ENCODE data around the gene AHNAK2. TPM values are rescaled to one million over a fixed set of nuclear protein-coding genes. Genes with fewer than 3 reads are reported as not detected.

AHNAK2 gene
- total and polyA plus RNA-seq, 4 donors: 36.1 to 102 (median 37.9) TPM

DNA sequence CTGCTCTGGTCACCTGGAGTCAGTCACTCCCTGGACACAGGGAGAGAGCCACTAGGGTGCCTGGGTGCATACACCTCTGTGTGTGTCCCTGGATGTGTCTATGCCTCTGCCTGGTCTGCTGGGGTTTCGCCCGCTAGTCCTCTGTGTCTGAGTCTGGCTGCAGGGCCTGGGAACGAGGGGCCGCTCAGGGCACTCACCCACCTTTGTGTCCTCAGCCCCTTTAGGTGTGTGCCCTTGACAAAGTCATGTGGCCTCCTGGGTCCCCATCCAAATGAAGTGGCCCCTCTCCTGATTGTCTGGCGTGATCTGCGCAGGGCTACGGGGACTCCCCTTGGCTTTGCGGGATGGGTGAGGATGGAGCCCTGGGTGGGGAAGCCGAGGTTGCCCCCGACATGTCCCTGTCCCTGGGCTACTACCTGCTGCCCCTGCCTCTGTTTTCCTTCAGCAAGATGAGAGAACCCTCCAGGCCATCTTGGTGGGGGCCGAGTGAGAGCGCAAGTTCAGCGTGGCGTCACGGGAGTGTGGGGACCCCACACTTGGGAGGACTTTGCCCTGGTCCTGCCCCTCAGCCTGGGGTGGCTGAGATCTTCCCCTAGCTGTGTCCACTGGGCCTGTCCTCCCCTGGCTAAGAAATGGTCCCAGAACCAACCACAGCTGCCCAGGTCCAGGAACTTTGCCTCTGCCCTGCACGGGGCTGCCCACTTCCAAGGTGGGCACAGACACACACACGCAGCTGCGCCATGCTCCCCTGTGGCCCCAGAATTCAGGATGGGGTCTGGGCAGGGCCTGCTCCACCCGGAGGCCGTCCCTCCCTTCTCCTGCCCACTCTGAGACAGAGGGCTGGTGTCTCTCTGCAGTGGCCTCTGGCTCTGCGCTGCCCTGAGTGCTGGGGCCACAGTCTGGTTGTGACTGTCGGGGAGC is 2.7 kb upstream of the AHNAK2 start:
- 89% methylated on average over 22 of the region's 22 CpGs for WGBS (ENCODE audit: insufficient coverage)
- Histone ChIP-seq H3K27me3 (ENCODE audit: control insufficient read depth, insufficient read depth, low read length) (peaks cover 6% of the 10 kb centered on the region), H3K4me1 (ENCODE audit: control insufficient read depth, insufficient read depth, low read length) (peaks cover 54% of the 10 kb centered on the region), H3K27ac (ENCODE audit: low read depth, low read length) (no peak overlapping the region), H3K9me3 (ENCODE audit: control insufficient read depth, insufficient read depth, low read length) (no peaks in the 10 kb centered on the region), H3K36me3 (ENCODE audit: control insufficient read depth, insufficient read depth, low read length) (peaks cover 4% of the 10 kb centered on the region), H3K4me3 (ENCODE audit: low read depth, low read length) (no peak overlapping the region)
- no peak for DNase-seq (ENCODE audit: low read depth in 4 of 6, low spot score in 6 of 6)

DNA sequence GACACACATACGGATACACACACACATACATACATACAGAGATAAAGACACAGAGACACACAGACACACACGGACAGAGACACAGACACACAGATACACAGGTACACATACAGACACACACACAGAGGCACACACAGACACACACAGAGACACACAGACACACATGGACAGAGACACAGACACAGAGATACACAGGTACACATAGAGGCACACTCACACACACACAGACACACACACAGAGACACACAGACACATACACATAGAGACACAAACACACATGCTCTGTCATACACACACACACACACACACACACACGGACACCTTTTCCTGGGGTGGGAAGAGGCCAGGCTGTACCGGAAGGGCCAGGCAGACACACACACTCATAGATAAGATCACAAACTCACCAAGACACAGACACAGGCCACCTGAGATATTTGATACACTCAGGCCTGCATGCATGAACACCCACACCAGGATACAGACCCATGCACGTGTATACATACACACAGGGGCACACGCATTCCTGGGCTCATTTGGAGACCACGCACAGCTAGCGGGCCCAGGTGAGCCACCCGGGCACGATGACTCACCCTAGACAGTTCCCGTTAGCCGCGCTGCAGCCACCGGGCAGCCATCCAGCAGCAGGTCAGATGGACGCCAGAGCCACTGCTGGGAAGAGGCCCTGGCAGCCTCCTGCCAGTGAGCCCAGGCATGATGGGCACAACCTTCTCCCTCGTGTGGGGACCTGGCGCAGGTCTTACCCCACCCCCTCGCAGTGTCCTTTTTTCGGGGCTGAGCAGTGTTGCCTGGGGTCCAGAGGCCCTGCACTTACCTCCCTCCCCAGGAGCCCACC is 1.8 kb upstream of the AHNAK2 start:
- 82% methylated on average over 14 of the region's 19 CpGs for WGBS (ENCODE audit: insufficient coverage)
- Histone ChIP-seq H3K4me3 (ENCODE audit: low read depth, low read length) (no peak overlapping the region), H3K36me3 (ENCODE audit: control insufficient read depth, insufficient read depth, low read length) (peaks cover 8% of the 10 kb centered on the region), H3K27me3 (ENCODE audit: control insufficient read depth, insufficient read depth, low read length) (peaks cover 6% of the 10 kb centered on the region), H3K9me3 (ENCODE audit: control insufficient read depth, insufficient read depth, low read length) (no peaks in the 10 kb centered on the region), H3K4me1 (ENCODE audit: control insufficient read depth, insufficient read depth, low read length) (peaks cover 54% of the 10 kb centered on the region), H3K27ac (ENCODE audit: low read depth, low read length) (no peak overlapping the region)
- no peak for DNase-seq (ENCODE audit: low read depth in 4 of 6, low spot score in 6 of 6)

GRCh38 chr14:104978746-104979691 is 845 bp upstream of the AHNAK2 start:
- 32% methylated on average over 32 of the region's 32 CpGs for WGBS (ENCODE audit: insufficient coverage)
- no peak for DNase-seq (ENCODE audit: low read depth in 4 of 6, low spot score in 6 of 6)
- Histone ChIP-seq H3K27me3 (ENCODE audit: control insufficient read depth, insufficient read depth, low read length) (peaks cover 6% of the 10 kb centered on the region), H3K4me1 (ENCODE audit: control insufficient read depth, insufficient read depth, low read length) (peaks cover 55% of the 10 kb centered on the region), H3K36me3 (ENCODE audit: control insufficient read depth, insufficient read depth, low read length) (peaks cover 8% of the 10 kb centered on the region), H3K27ac (ENCODE audit: low read depth, low read length) (no peak overlapping the region), H3K9me3 (ENCODE audit: control insufficient read depth, insufficient read depth, low read length) (no peaks in the 10 kb centered on the region), H3K4me3 (ENCODE audit: low read depth, low read length) (no peak overlapping the region)

DNA sequence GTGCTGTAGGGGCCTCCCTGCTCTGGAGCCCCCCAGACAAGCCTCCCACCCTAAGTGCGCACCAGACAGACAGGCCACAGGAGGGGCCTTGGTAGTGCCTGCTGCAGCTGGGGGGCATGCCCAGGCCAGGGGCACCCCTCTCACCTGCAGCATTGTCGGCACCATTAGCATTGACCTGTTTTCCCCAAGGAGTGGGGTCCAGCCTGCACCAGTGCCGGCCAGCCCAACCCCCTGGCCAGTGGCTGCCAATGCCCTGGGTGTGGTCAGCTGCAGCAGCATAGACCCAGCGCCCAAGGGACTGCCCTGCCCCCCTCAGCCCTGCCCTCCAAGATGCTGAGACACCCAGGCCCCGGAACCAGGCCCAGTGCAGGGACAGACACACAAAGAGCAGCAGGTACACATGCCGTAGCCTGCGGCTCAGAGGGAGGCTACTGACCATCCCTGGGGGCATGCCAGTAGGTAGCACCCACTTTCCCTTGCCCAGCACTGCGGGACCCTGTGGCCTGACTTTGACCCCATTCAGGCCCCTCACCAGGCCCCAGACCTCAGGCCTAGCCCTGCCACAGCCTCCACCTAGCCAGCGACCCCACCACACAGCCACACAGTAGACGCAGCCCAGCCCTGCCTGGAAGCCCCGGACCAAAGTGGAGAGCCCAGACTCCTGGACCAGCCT is 1.0 kb downstream of the AHNAK2 start:
- 74% methylated on average over 11 of the region's 11 CpGs for WGBS (ENCODE audit: insufficient coverage)
- Histone ChIP-seq H3K27ac (ENCODE audit: low read depth, low read length) (no peak overlapping the region), H3K36me3 (ENCODE audit: control insufficient read depth, insufficient read depth, low read length) (peaks cover 8% of the 10 kb centered on the region), H3K4me3 (ENCODE audit: low read depth, low read length) (peak overlapping the region; percentile 24), H3K27me3 (ENCODE audit: control insufficient read depth, insufficient read depth, low read length) (peaks cover 9% of the 10 kb centered on the region), H3K4me1 (ENCODE audit: control insufficient read depth, insufficient read depth, low read length) (peaks cover 64% of the 10 kb centered on the region), H3K9me3 (ENCODE audit: control insufficient read depth, insufficient read depth, low read length) (no peaks in the 10 kb centered on the region)
- DNase-seq (ENCODE audit: low read depth in 4 of 6, low spot score in 6 of 6): no peak

DNA sequence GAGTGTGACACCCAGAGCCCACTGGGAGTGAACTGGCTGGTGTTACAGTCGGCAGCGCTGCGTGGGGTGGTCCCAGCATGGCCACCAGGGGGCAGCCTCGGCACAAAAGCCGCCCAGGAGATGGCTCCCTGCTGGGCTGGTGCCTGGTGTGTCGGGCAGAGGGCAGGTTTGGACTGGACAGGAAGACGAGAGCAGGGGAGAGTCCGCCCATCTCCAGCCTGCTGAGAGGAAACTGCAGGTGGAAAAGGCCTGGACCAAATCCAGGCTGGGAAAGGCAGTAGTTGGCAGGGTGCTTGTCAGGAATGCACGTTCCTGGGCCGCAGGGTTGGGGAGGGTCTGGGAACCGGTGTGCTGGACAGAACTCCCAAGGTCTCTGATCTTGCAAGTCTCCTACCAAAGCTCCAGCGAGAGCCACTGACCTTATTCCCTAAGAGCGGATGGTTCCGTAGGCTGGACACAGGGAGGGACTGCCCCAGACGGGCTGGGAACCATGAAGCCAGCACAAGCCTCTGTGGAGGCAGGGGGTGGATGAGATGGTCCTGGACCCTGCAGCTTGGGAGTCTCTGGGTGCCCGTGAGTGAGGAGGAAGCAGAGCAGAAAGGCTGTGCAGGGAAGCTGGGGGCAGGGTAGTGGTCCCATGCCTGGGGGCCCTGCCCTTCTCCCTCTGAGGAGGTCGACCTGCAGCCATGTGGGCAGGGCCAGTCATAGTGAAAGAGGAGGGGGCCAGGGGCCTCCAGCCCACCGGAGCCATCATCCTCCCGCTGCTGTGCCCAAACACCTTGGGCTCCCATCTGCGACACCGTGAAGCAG is 1.8 kb downstream of the AHNAK2 start:
- WGBS (ENCODE audit: insufficient coverage): 51% methylated on average over 21 of the region's 21 CpGs
- no peak overlapping the region for H3K4me3 ChIP-seq (ENCODE audit: low read depth, low read length)
- H3K27me3 ChIP-seq (ENCODE audit: control insufficient read depth, insufficient read depth, low read length): peaks cover 9% of the 10 kb centered on the region
- peaks cover 8% of the 10 kb centered on the region for H3K36me3 ChIP-seq (ENCODE audit: control insufficient read depth, insufficient read depth, low read length)
- H3K27ac ChIP-seq (ENCODE audit: low read depth, low read length): no peak overlapping the region
- H3K9me3 ChIP-seq (ENCODE audit: control insufficient read depth, insufficient read depth, low read length): no peaks in the 10 kb centered on the region
- peaks cover 56% of the 10 kb centered on the region for H3K4me1 ChIP-seq (ENCODE audit: control insufficient read depth, insufficient read depth, low read length)
- DNase-seq (ENCODE audit: low read depth in 4 of 6, low spot score in 6 of 6): peak in 3 of 6 donors; percentile 26 to 67 (median 49)

DNA sequence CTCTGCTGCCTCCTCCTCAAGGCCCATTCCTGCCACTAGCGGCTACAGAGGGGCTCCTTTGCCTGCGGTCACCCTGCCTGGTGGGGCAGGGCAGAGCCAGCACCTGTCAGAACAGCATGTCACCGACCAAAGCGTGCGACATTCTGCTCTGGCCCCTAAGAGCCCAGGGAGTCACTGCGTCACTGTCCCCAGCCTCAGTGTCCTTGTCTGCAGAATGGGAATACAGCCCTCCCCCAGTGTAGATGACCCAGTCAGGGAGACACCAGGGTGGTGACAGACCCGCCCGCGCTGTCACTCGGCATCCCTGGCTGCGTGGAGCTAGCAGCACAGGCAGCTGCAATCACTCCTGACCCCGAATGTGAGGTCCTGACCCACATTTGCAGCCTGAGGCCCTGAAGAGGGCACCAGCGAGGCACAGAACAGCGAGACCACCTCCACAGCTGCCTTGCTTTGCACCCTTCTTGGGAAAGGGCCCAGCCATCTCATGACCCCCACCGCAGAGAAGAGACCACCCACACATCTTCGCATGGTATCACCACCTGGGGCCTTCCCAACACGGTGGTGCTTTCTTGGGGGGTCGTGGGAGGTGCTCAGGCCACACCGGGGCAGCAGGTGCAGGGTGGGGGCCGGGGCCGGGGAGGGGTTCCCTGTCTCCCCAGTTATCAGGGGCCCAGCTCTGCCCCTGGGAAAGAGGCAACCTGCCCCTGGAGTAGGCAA is 2.5 kb downstream of the AHNAK2 start:
- Histone ChIP-seq H3K27ac (ENCODE audit: low read depth, low read length) (no peak overlapping the region), H3K27me3 (ENCODE audit: control insufficient read depth, insufficient read depth, low read length) (peaks cover 9% of the 10 kb centered on the region), H3K36me3 (ENCODE audit: control insufficient read depth, insufficient read depth, low read length) (peaks cover 8% of the 10 kb centered on the region), H3K4me3 (ENCODE audit: low read depth, low read length) (no peak overlapping the region), H3K4me1 (ENCODE audit: control insufficient read depth, insufficient read depth, low read length) (peaks cover 55% of the 10 kb centered on the region), H3K9me3 (ENCODE audit: control insufficient read depth, insufficient read depth, low read length) (no peaks in the 10 kb centered on the region)
- WGBS (ENCODE audit: insufficient coverage): 49% methylated on average over 20 of the region's 21 CpGs
- no peak for DNase-seq (ENCODE audit: low read depth in 4 of 6, low spot score in 6 of 6)

DNA sequence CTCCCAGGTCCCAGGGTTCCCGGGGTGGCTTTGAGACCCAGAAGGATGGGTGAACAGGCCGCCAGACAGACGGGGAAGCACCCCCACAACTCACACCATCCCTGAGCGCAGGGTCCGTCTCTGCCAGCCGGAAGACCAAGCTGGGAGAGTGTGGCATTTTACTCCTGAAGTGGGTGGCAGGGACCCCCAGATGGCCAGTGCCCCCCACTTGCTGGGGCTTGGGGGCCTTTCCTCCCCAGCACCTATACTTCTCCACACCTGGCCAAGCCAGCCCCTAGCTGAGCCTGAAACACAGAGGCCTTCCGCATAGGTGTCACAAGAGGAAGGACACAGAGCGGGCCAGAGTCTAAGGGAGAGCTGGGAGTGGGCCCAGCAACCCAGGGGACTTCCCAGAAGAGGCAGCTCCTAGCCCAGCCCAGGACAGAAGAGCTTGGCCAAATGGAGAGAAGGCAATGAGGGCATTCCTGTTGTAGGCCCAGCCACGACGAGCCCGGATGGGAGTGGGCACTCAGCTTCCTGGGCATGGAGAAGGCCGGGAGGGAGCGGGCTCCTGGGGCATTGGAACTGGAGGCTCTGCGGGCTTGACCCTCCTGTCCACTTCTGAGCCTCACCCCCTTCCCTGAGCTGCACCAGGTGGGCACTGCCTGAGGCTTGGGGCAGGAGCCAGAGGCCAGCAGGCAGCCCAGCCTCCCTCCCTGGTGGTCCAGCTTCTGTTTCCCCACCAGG is 3.3 kb downstream of the AHNAK2 start:
- WGBS (ENCODE audit: insufficient coverage): 88% methylated on average over 9 of the region's 14 CpGs
- no peak overlapping the region for H3K27ac ChIP-seq (ENCODE audit: low read depth, low read length)
- H3K27me3 ChIP-seq (ENCODE audit: control insufficient read depth, insufficient read depth, low read length): peaks cover 9% of the 10 kb centered on the region
- no peaks in the 10 kb centered on the region for H3K9me3 ChIP-seq (ENCODE audit: control insufficient read depth, insufficient read depth, low read length)
- DNase-seq (ENCODE audit: low read depth in 4 of 6, low spot score in 6 of 6): no peak
- no peak overlapping the region for H3K4me3 ChIP-seq (ENCODE audit: low read depth, low read length)
- peaks cover 52% of the 10 kb centered on the region for H3K4me1 ChIP-seq (ENCODE audit: control insufficient read depth, insufficient read depth, low read length)
- H3K36me3 ChIP-seq (ENCODE audit: control insufficient read depth, insufficient read depth, low read length): peaks cover 8% of the 10 kb centered on the region
